ENCODE results near the gene PGM5.
A peak's percentile ranks its signal among the peaks of the same experiment; 100 is the strongest.

DNA sequence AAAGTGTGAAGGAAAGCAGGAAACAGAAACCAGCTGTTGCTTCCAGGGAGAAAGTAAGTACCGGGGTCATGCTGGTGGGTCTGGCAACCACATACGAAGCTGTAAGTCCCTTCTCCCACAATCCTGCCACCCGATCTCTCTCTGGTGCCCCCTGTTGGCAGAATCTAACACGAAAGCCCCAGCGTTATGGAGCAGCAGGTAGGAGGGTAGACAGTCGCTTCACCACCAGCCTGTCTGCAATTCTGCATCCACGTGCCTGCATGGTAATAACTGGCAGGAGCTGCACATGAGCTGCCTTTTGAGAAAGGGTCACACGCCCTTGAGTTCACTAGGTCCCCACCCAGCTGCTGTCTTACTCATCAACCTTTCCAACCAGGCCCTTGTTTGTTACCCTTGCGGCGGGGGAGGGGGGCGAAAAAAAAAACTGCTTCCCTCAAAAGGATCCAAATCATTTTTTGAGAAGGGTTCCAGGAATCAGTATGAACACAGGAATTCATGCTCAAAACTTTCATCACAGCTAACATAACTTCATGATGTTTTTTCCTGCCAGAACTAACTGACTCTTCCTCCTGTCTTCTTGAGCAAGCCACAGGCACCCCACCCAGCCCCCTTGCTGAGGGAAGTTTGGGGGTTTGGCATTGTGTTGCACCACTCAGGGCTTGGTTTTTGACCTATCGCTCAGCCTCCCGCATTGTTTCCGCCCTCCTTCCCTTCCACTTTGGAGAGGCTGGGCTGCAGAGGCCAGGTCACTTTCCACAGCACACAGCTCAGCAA lies 203.8 kb downstream of the PGM5 start:
- TF ChIP-seq CTCF (IDR thresholded peaks at IDR 0.05 in 4 of 5, conservative IDR thresholded peaks at IDR 0.05 in 1 of 5), result peak; percentile 21 to 69 (median 53)
- TF ChIP-seq POLR2A (IDR thresholded peaks at IDR 0.05), result no peak

Measured in gastrocnemius medialis (tissue), 4 donors.